Testis (tissue), 2 donors: ENCODE measurements around the gene CFAP77.

Experiments
- CTCF ChIP-seq, 3 experiments: fragments of 450-650 bp in 2 of 3; fragments of 200-600 bp in 1 of 3; sonication (generic) in 1 of 3; IDR thresholded peaks; one replicate each; pipeline ENCODE4 v1.5.1; 2016 to 2019; ENCODE audit warnings: antibody characterized with exemption in 3 of 3, mild to moderate bottlenecking in 2 of 3, moderate library complexity in 1 of 3
- POLR2A ChIP-seq: fragments of 450-650 bp; IDR thresholded peaks from one replicate; pipeline ENCODE4 v1.6.1; 2017; ENCODE audit warnings: antibody characterized with exemption, mild to moderate bottlenecking, moderate library complexity

GRCh38 chr9:132509928-132510874 lies 100.2 kb downstream of the CFAP77 start:
- TF ChIP-seq CTCF (IDR thresholded peaks at IDR 0.05): no peak
- no peak for TF ChIP-seq POLR2A
